ENCODE results near the gene ACTN2.
"Not testable (repeated sequence)": the region's sequence is repeated elsewhere in the genome, so short reads cannot be mapped to it uniquely, and the experiment has no call there.

The ACTN2 gene

DNA sequence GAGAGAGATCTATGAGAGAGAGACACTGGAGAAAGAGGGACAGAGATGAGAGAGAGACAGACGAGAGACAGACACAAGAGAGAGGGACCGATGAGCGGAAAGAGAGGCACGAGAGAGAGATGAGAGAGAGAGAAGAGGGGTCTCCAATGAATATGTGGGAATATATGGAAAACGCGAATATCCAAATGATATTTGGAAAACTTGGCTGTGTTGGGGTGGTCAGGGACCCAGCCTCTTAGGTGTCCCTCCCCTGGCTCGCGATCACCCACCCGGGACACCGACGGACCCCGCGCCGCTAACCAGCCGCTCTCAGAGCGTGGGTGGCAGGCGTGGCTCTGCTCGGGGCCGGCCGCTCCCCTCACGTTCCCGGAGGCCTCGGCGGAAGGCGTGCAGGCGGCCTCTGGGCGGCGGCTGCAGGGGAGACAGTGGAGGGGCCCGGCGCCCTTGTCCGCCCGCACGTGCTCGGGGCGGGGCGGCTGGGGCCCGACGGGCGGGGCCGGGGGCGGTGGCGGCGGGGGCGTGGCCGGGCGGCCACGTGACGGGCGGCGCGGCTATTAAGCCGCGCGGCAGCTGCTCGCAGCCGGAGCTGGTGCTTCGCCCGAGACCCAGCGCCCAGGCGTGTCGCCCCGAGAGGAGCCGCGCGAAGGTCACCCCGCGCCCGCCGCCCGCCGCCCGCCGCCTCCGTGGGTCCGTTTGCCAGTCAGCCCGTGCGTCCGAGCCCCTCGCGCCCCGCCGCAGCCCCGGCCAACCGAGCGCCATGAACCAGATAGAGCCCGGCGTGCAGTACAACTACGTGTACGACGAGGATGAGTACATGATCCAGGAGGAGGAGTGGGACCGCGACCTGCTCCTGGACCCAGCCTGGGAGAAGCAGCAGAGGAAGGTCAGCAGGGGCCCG, at the start of gene ACTN2:
ACTN2 (plus strand) TSS at position 583 of the 898 bp plus-strand sequence; CDS start at position 758, 175 bp downstream.
- DNase-seq (ENCODE audit: low read depth, low spot score): peak; percentile 12

DNA sequence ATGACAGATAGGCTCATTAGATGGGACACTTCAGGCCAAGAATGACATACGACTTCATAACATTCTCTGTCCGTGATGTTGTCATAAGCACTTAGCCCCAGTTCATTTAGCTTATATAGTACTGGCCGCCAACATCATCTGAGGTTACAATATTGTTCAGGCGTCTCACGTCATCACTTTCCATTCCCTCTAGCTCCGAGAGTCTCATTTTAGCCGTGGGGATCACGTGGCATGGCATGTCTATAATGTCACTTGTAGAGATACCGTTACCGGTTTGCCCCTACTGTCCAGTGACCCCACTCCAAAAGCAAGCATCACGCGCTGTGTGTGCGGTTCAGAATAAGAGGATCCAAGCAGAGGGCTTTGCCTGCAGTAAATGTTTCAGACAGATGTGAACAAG, 47.4 kb upstream of the ACTN2 start:
- DNase-seq (ENCODE audit: low read depth, low spot score): no peak

GRCh38 chr1:236639686-236640085, 46.6 kb upstream of the ACTN2 start:
- DNase-seq (ENCODE audit: low read depth, low spot score): no peak

DNA sequence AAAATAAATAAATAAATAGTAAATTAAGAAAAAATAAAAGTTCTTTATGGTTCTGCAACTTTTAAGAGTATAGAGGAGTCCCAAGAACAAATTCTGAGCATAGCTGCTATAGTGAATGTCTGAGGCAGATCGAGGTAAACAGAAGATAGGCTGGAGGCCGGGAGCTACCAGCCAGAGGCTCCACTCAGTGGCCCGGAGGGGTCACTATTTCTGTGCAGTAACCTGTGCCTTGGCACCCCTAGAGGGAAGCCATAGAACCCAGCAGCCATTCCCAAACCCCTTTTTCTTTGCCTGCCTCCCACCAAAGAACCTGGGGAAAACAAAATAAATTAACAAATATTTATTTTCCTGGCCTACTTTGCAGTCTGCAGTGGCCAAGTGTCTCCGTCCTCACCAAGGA, 43.5 kb upstream of the ACTN2 start:
- no peak for DNase-seq (ENCODE audit: low read depth, low spot score)

- DNase-seq (ENCODE audit: low read depth, low spot score): no peak
These were observed 41.2 kb upstream of the ACTN2 start for GRCh38 chr1:236645016-236645680.

GRCh38 chr1:236654511-236654910, 31.8 kb upstream of the ACTN2 start:
- no peak for DNase-seq (ENCODE audit: low read depth, low spot score)

GRCh38 chr1:236654957-236655356, 31.3 kb upstream of the ACTN2 start:
- no peak for DNase-seq (ENCODE audit: low read depth, low spot score)

DNA sequence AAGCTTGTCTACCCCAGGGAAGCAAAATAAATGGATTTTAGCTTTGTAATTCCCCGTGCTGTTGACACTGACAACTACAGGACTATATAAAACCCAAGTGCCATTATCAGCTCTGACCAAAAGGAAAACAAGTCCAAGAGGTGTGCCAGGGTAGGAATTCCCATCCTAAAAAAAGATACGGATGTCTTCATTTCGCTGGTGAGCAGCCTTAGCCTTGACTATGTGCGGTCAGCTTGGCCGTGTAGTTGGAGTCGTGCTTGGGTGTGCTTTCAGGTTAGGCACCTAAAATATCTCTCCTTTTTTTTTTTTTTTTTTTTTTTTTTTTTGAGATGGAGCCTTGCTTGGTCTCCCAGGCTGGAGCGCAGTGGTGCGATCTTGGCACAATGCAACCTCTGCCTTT, 28.9 kb upstream of the ACTN2 start:
- no peak for DNase-seq (ENCODE audit: low read depth, low spot score)

GRCh38 chr1:236659792-236660587, 26.3 kb upstream of the ACTN2 start:
- no peak for DNase-seq (ENCODE audit: low read depth, low spot score)

- DNase-seq (ENCODE audit: low read depth, low spot score): no peak
These were observed 22.4 kb upstream of the ACTN2 start for GRCh38 chr1:236663934-236664333.

DNA sequence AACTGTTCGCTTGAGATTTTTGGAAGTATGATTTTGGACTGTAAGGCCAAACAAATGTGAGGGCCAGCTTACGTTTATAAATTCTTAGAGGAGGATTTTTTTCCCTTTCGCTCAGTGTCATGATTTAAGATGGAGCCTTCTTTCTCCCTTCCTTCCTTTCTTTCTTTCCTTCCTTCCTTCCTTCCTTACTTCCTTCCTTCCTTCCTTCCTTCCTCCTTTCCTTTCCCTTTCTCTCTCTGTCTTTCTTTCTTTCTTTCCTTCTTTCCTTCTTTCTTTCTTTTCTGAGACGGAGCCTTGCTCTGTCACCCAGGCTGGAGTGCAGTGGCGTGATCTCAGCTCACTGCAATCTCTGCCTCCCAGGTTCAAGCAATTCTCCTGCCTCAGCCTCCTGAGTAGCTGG, 17.4 kb upstream of the ACTN2 start:
- not testable (repeated sequence) for DNase-seq (ENCODE audit: low read depth, low spot score)

GRCh38 chr1:236670060-236670459, 16.2 kb upstream of the ACTN2 start:
- DNase-seq (ENCODE audit: low read depth, low spot score): no peak

- no peak for DNase-seq (ENCODE audit: low read depth, low spot score)
These were observed 12.9 kb upstream of the ACTN2 start for GRCh38 chr1:236673289-236673919.

- no peak for DNase-seq (ENCODE audit: low read depth, low spot score)
These were observed 8.6 kb upstream of the ACTN2 start for GRCh38 chr1:236677641-236678235.

GRCh38 chr1:236681219-236681618, 5.1 kb upstream of the ACTN2 start:
- no peak for DNase-seq (ENCODE audit: low read depth, low spot score)

DNA sequence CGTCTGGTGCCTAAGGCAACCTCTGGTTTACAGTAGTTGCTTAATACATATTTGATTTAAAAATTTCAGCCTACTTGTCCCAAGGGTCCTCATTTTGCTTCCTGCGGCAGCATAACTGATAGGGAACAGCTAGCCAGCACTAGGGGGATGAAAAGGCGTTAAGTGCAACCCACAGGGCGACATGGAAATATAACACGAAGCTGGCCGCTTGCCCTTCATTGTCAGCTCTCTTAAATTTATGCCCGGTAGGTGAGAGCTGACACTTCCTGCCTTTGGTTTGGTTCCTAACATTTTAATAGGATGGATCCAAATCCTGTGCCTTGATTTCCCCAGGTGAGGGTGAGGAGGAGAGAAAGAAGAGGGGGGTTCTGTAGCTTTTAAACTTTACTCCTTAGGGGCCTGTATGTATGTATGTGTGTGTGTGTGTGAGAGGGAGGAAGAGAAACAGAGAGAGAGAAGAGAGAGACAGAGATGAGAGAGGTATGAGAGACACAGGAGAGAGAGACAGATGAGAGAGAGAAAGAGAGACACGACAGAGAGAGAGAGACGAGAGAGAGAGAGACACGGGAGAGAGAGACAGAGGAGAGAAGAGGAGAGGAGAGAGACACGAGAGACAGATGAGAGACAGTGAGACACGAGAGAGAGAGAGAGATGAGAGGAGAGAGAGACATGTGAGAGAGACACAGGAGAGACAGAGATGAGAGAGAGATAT, 938 bp upstream of the ACTN2 start:
- no peak for DNase-seq (ENCODE audit: low read depth, low spot score)

DNA sequence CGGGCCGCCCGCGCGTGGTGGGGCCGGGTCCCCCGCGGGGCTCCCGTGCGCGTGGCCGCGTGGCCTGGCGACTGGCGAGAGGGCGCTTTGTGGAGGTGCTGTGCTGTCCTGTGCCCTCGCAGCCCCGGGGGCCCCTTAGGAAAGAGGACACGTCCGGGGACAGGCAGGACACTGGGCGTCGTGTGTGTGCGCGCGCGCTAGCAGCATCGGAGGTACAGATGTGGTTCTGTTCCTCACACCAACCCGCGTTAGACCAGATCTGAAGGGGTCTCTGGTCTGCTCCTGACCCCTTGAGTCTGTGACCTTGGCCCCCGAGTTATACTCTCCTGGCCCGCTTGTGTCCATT, 489 bp downstream of the ACTN2 start:
- no peak for DNase-seq (ENCODE audit: low read depth, low spot score)

DNA sequence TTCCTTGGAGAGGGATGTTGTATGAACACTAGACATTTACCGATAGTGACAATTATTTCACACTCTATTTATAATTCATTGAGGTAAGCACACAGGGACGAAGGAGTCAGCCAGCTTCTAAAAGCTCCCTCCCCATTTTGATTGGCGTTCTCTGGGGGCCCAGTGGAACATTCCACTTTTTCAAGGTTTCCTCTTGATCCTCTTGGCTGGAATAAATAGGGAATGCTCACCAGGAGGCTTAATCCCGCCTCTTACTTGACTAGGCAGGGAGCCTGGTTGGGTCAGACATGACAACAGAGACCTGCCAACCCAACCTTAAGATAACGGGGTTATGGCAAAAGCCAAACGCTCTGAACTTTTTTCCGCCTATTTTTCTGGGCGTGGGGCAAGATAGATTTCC, 974 bp downstream of the ACTN2 start:
- no peak for DNase-seq (ENCODE audit: low read depth, low spot score)

DNA sequence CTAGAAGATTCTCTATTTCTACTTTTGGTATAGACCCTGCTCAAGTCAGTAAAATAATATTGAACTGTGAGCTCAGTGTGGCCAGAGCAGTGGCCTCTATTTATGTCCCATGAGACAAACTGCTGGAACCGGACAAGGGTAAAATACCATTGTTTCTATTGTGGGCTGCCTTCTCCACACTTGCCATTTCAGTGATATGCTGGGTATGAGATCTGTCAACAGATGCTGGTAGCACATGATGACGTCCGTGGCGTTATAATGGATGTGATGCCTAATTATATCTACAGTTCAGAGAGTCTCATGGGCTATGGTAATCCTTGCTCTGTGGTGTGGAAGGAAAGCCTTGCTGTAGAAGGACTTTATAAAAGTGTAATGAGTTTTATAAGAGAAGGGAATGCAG, 2.4 kb downstream of the ACTN2 start:
- no peak for DNase-seq (ENCODE audit: low read depth, low spot score)

DNA sequence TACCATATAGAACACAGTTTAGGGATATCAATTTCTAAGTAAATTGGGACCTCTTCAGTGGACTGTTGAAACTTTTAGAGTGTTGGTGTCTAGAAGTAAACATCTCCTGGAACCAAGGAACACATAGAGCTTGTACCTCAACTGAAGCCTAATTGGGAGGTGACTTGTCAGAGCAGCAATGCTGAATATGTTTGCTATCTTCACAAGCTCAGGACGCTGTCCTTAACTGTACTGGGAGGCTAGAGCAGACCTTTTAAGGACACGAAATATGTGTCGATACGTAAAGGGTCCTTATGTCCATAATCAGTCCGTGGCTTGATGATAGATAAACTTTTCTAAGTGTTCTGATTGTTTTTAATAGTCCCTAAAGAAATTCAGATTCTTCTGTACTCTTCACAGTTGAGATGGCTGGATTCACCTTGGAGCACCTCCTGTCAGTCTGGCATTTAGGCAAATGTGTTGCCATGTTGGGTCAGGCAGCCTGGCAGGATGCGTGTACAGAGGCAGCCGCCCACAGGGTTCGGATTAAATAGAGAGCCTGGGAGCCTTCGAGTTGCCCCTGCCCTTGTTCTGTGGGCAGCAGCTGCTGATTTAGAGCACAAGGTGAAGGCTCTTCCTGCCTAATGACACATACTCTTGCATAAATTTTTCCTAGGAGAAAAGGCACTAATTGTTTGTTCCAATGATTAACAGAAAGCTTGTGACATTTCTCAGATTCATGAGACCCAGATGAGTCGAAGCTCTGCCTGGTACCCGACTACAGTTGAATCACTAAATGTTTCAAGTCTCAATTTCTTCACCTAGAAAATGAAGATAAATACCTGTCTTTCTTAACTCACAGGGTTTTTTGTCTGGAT, 3.6 kb downstream of the ACTN2 start:
- no peak for DNase-seq (ENCODE audit: low read depth, low spot score)
